ENCODE data around the gene FADS1. TPM values are rescaled to one million over a fixed set of nuclear protein-coding genes. Genes with fewer than 3 reads are reported as not detected.

Gene FADS1
- total RNA-seq, 3 donors from 2014 or later: 8.8 to 112 (median 15.1) TPM

DNA sequence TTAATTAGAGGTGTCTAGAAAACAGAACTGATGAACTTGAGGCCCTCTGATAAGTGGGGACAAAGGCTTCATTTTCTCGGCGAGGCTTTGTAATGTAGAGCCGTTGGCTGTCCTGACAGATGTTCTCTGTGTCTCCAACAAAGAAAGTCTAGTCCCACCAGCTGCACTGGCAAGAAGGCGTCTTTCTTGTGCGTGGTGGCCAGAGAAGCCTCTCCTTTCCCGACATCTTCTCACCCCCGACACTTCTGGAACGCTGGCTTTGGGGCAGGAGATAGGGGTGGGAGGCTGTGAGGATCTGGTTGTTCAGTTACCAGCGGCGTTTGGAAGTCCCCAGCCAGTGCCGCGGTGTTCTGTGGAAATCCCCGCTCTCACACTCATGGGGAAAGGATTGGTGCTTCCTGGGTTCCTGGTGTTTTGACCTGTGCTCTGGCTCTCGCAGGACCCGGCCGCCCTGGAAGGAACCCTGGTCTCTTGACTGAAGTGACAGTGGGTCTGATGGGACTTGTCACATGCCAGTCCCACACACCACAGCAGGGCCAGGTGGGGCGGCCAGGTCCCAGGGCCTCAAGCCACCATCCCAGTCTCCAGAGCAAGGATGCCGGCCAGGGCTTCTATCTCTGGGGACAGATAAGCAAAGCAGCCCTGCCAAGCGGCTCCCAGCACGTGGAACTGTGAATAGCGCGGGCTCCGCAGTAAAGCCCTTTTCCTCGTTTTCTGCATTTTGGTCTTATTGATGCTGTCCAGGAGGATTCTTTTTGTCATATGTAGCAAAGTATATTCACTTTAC lies 34.5 kb upstream of the FADS1 start:
- no peaks in the 10 kb centered on the region for H3K36me3 ChIP-seq
- H3K27ac ChIP-seq: peak overlapping the region in 1 of 2 donors; percentile 3
- H3K4me3 ChIP-seq: no peak overlapping the region
- TF ChIP-seq POLR2A (IDR thresholded peaks at IDR 0.05) (no peak), POLR2AphosphoS5 (IDR thresholded peaks at IDR 0.05) (no peak)
- TF ChIP-seq, protein P1, sequence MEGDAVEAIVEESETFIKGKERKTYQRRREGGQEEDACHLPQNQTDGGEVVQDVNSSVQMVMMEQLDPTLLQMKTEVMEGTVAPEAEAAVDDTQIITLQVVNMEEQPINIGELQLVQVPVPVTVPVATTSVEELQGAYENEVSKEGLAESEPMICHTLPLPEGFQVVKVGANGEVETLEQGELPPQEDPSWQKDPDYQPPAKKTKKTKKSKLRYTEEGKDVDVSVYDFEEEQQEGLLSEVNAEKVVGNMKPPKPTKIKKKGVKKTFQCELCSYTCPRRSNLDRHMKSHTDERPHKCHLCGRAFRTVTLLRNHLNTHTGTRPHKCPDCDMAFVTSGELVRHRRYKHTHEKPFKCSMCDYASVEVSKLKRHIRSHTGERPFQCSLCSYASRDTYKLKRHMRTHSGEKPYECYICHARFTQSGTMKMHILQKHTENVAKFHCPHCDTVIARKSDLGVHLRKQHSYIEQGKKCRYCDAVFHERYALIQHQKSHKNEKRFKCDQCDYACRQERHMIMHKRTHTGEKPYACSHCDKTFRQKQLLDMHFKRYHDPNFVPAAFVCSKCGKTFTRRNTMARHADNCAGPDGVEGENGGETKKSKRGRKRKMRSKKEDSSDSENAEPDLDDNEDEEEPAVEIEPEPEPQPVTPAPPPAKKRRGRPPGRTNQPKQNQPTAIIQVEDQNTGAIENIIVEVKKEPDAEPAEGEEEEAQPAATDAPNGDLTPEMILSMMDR (IDR thresholded peaks at IDR 0.05): no peak
- H3K4me1 ChIP-seq: no peaks in the 10 kb centered on the region
- intact Hi-C loops (cut with DNase I; ENCODE audit: low total_unique reads): no loop called here
- no peaks in the 10 kb centered on the region for H3K9me3 ChIP-seq
- DNase-seq (ENCODE audit: low spot score in 2 of 2): no peak
- H3K27me3 ChIP-seq: no peaks in the 10 kb centered on the region

DNA sequence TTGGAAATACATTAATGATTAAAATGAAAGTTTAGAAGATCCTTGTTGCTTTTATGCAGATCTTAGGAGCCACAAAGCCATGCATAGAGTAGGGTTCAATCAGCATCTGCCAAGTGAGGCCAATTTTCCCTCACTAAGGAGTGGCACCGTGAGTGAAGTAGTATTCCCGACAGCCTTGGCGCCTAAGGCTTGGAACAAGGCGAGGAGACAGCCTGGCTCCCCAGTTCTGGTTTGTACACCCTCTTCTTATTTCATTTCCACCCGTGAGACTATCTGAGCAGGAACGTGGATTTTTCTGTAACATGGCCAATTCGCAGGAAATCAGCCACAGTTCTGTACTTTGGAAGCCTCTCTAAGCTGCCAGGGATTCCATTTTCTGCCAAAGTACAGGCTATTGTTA lies 33.9 kb upstream of the FADS1 start:
- Histone ChIP-seq H3K9me3 (no peaks in the 10 kb centered on the region), H3K27ac (no peak overlapping the region), H3K4me3 (no peak overlapping the region), H3K27me3 (no peaks in the 10 kb centered on the region), H3K36me3 (no peaks in the 10 kb centered on the region), H3K4me1 (no peaks in the 10 kb centered on the region)
- DNase-seq (ENCODE audit: low spot score in 2 of 2): no peak
- no peak for TF ChIP-seq POLR2AphosphoS5 (IDR thresholded peaks at IDR 0.05)
- no peak for TF ChIP-seq POLR2A (IDR thresholded peaks at IDR 0.05)
- TF ChIP-seq, protein P1 (IDR thresholded peaks at IDR 0.05): no peak
- intact Hi-C loops (cut with DNase I; ENCODE audit: low total_unique reads): no loop called here

DNA sequence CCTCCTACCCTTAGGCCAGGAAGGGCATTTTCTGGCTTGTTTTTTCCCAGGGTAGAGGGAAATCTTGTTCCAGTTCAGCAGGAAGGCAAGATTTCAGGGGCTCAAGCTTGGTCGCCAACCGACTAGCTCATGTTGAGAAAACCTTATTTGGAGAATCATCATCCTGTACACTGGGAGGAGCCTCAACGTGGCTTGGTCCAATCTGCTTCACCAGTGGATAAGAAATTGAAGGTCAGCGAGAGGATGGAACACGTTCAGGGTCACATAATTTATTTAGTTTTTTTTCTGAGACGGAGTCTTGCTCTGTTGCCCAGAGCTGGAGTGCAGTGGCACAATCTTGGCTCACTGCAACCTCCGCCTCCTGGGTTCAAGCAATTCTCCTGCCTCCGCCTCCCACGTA lies 31.8 kb upstream of the FADS1 start:
- H3K9me3 ChIP-seq: no peaks in the 10 kb centered on the region
- TF ChIP-seq POLR2A (IDR thresholded peaks at IDR 0.05): no peak
- TF ChIP-seq, protein P1 (IDR thresholded peaks at IDR 0.05): no peak
- TF ChIP-seq POLR2AphosphoS5 (IDR thresholded peaks at IDR 0.05): no peak
- no peak overlapping the region for H3K4me3 ChIP-seq
- no peaks in the 10 kb centered on the region for H3K27me3 ChIP-seq
- intact Hi-C loops (cut with DNase I; ENCODE audit: low total_unique reads): no loop called here
- H3K27ac ChIP-seq: no peak overlapping the region
- no peaks in the 10 kb centered on the region for H3K4me1 ChIP-seq
- DNase-seq (ENCODE audit: low spot score in 2 of 2): no peak
- no peaks in the 10 kb centered on the region for H3K36me3 ChIP-seq

DNA sequence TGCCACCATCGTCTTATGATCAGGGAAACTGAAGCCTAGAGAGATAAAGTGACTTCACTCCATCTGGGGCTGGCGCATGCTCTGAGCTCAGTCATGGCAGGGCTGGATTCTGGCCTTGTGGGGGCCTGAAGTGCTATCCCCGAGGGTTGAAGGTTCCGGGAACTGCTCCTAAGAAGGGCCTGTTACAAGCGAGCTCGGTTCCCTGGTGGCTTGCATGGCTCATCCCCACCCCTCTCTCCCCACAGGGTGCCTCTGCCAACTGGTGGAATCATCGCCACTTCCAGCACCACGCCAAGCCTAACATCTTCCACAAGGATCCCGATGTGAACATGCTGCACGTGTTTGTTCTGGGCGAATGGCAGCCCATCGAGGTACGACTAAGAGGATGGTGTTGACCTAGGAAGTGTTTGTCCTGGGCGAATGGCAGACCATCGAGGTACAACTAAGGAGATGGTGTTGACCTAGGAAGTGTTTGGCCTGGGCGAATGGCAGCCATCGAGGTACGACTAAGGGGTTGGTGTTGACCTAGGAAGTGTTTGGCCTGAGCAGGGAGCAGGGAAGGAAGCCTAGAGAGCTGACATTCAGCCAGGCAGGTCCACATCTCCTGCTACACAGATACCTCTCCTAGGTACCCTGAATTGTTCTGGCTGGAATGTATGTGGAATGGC lies 31.2 kb upstream of the FADS1 start:
- no peak for DNase-seq (ENCODE audit: low spot score in 2 of 2)
- no peaks in the 10 kb centered on the region for H3K27me3 ChIP-seq
- H3K36me3 ChIP-seq: no peaks in the 10 kb centered on the region
- no peaks in the 10 kb centered on the region for H3K4me1 ChIP-seq
- TF ChIP-seq, protein P1 (IDR thresholded peaks at IDR 0.05): no peak
- TF ChIP-seq POLR2A (IDR thresholded peaks at IDR 0.05) (no peak), POLR2AphosphoS5 (IDR thresholded peaks at IDR 0.05) (no peak)
- no peak overlapping the region for H3K27ac ChIP-seq
- H3K4me3 ChIP-seq: no peak overlapping the region
- no peaks in the 10 kb centered on the region for H3K9me3 ChIP-seq
- intact Hi-C loops (cut with DNase I; ENCODE audit: low total_unique reads): no loop called here

DNA sequence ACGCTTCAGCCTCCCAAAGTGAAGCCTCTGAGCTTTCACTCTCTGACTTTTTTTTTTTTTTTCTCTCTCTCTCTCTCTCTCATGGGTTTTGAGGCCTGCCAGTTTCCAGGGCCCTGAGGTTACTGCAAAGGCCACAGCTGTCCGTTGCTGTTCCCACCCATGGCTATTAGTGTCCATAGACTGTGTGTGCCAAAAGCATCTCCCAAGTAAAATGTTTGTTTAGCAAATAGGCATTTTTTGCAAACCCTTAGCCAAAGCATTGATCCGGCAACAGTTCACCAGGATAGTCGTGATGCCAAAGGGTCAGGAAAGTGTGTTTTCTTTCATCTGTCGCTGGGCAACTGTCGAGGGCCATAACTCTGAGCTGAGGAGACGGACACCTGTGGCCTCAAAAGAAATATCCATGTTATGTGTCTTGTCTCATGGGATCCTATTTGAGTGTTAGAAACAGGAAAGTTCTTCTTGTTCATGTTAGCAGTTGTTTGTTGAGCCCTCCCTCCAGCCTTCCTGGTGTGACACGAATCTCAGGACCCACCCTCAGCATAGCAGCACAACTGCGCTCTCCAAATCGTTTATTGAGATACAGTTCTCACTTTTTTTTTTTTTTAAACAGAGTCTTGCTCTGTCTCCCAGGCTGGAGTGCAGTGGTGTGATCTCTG lies 29.7 kb upstream of the FADS1 start:
- intact Hi-C loops (cut with DNase I; ENCODE audit: low total_unique reads): no loop called here
- Histone ChIP-seq H3K4me1 (no peaks in the 10 kb centered on the region), H3K27me3 (no peaks in the 10 kb centered on the region), H3K9me3 (no peaks in the 10 kb centered on the region), H3K36me3 (no peaks in the 10 kb centered on the region), H3K4me3 (no peak overlapping the region), H3K27ac (no peak overlapping the region)
- TF ChIP-seq POLR2AphosphoS5 (IDR thresholded peaks at IDR 0.05) (no peak), POLR2A (IDR thresholded peaks at IDR 0.05) (no peak)
- TF ChIP-seq, protein P1 (IDR thresholded peaks at IDR 0.05): no peak
- no peak for DNase-seq (ENCODE audit: low spot score in 2 of 2)
